ENCODE results near the gene WFDC1.

WFDC1 gene

DNA sequence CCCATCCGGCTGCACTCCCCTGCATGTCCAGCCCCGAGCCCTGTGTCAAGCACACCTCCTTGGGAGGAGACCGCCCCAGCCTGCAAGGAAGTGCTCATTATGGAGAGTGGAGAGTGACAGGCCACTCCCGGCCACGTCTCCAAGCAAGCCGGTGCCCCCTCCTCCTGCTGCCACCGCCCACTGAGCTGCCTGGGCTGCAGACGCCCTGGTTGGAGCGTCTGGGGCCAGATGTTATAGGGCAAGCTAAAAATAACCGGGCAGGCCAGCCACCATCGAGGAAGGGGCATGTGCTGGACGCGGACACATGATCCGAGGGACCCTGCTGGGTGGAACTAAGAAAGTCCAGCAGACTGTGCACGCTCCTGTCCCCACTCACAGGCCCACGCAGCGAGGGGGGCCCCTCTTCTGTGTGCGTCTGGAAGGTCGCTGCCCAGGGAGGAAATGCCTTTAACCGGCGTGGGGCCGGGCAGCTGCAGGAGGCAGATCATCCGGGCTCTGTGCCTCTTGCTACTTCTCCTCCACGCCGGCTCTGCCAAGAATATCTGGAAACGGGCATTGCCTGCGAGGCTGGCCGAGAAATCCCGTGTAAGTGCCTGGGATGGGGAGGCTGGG is at the start of gene WFDC1:
Gene WFDC1 (plus strand): TSS at position 348 of the 612 bp plus-strand sequence. CDS start 94 bp downstream, at position 442.
- no peak for DNase-seq (ENCODE audit: low read depth)

GRCh38 chr16:84245956-84246678 is 48.6 kb upstream of the WFDC1 start:
- no peak for DNase-seq (ENCODE audit: low read depth)

GRCh38 chr16:84246679-84247077 is 48.0 kb upstream of the WFDC1 start:
- DNase-seq (ENCODE audit: low read depth): no peak

GRCh38 chr16:84247331-84247730 is 47.3 kb upstream of the WFDC1 start:
- no peak for DNase-seq (ENCODE audit: low read depth)

DNA sequence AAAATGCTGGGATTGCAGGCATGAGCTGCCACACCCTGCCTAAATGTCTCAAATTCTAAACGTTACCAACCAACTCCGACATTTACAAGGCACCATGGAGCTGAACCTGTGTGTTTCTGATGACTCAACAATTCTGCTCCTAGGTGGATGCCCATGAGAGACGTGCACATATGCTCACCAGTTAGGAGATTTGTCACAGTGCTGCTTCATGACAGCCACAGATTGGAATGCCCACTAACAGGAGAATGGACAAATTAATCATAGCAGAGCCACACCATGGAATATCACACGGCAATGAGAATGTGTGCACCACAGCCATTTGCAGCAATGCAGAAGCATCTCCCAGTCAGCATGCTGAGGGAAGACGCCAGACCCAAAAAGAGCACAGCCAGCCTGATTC is 46.8 kb upstream of the WFDC1 start:
- DNase-seq (ENCODE audit: low read depth): no peak

DNA sequence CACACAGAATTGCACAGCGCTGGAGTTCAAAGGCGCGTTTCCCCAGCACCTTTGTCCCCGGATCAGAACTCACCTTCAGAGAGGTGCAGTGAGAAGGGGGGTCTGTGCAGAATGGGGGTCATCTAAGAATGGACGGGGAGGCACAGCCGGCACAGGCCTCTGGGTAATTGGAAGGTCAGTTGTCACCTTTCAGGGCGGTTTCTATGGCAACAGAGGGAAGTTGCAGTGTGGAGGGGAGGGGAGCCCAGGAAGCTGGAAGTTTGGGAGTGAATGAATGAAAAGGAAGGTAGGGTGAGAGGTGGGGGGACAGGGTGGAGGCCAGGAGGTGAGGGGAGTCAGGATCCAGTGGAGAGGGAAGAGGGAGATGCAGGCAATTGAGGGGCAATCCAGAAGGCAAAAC is 42.5 kb upstream of the WFDC1 start:
- DNase-seq (ENCODE audit: low read depth): no peak

DNA sequence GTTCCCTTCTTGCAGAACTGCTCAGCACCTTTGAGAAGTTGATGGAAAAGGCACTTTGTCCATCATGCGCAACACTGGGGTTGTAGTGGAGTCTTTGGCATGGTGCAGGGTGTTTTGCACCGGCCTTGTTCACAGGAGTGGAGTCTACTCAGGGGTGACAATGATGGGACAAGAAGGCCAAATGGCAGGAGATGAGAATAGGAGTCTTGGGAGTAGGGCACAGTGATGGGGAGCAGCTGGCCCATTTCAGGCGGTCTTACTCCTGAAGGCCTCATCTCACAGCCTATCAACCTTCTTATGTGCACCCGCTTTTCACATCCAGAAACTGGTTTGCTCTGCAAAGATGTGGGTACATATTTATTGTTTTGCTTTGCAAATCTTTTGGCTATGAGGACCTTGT is 41.5 kb upstream of the WFDC1 start:
- DNase-seq (ENCODE audit: low read depth): no peak

- DNase-seq (ENCODE audit: low read depth): no peak
Measured at GRCh38 chr16:84254062-84254461, 40.6 kb upstream of the WFDC1 start.

- no peak for DNase-seq (ENCODE audit: low read depth)
Measured at GRCh38 chr16:84255050-84255810, 39.4 kb upstream of the WFDC1 start.

DNA sequence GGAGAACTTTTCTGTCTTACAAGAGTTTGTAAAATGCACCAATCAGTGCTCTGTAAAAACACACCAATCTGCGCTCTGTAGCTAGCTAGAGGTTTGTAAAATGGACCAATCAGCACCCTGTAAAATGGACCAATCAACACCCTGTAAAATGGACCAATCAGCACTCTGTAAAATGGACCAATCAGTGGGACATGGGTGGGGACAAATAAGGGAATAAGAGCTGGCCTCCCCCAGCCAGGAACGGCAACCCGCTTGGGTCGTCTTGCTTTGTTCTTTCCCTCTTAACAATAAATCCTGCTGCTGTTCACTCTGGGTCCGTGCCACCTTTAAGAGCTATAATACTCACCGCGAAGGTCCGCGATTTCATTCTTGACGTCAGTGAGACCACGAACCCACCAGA is 36.4 kb upstream of the WFDC1 start:
- DNase-seq (ENCODE audit: low read depth): no peak

- DNase-seq (ENCODE audit: low read depth): no peak
Measured at GRCh38 chr16:84259691-84260090, 35.0 kb upstream of the WFDC1 start.

DNA sequence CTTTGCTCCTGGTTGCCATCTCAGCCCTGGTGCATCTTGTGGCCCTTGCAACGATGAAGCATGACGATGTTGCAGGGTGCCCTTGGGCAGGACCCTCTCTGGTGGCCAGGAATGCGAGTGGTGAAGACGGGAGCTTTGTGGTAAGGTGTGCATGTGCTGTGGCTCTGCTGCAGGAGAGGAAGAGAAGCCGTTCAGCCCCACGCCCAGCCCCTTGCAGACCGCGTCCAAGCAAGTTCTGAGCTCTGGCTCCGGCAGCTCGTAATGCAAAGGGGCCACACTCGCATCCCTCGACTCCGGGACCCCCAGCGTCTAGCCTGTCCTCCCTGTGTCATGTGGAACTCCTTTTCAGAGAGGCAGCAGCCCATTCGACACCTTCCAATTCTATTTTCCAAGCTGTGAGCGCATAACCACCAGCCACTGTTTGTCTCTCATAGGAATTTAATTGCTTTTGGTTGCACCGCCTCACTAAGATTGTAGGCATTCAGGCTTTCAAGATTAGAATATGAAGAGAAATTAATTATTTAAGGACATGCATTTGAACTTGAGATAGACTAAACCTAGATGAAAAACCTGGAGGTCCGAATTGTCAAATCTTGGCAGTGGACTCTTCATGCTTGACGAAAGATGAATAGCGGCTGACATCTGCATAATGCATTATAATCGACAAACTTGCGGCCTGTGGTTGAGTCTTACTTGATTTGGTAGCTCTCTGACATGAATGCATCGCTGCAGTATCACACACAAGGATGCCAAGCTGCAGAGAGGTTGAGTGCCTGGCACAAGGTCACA is 33.7 kb upstream of the WFDC1 start:
- no peak for DNase-seq (ENCODE audit: low read depth)

- no peak for DNase-seq (ENCODE audit: low read depth)
Measured at GRCh38 chr16:84262031-84262430, 32.6 kb upstream of the WFDC1 start.

- no peak for DNase-seq (ENCODE audit: low read depth)
Measured at GRCh38 chr16:84262939-84263338, 31.7 kb upstream of the WFDC1 start.

GRCh38 chr16:84266451-84266850 is 28.2 kb upstream of the WFDC1 start:
- no peak for DNase-seq (ENCODE audit: low read depth)

DNA sequence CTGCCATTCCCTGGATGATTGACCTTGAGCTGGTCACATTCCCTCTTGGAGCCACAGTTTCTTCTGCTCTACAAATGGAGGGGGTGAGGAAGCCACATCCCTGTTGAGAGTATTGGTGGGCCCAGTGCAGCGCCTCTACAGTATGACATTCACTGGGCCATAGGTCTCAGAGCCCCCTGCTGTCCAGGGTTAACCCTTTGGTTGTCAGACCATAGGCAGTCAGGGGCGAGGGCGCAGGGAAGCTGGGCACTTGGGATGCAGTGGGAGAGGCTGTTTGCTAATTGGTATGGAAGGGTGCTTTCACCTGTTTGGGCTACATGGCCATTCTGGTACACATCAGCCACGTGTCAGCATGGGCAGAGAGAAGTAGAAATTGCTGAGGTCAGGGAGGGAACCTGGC is 27.3 kb upstream of the WFDC1 start:
- no peak for DNase-seq (ENCODE audit: low read depth)

DNA sequence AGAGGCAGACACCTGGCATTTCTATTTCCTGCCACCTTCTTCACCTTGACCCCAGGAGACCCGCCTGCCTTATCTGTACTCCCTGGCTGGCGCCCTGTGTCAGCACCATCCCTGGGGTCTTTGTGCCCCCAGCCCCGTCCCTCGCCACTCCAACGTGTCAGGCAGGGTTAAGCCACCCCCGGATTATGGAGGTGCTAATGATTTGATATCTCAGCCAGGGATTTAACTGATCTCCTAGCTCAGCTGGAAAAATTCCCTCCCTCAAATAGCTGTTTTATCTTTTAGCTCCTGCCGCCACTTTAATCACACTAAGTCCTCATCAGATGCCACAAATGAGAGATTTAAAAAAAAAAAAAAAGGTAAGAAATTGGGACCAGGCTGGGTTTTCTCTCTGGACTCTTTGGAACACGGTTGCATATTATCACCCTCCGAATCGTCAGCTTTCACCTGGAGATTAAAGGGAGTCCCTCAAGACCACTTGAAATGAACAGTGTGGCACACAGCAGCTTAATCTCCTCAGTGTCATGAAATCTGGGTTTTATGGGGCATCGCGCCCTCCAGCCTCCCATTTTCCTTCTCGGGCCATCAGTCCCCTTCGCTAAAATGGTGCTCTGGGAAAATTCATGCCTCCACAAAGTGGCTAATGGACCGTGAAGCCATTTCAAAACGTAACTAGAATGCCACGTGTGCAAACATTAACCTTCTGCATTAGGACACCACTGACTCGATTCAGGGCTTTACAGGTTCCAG is 26.2 kb upstream of the WFDC1 start:
- DNase-seq (ENCODE audit: low read depth): no peak

DNA sequence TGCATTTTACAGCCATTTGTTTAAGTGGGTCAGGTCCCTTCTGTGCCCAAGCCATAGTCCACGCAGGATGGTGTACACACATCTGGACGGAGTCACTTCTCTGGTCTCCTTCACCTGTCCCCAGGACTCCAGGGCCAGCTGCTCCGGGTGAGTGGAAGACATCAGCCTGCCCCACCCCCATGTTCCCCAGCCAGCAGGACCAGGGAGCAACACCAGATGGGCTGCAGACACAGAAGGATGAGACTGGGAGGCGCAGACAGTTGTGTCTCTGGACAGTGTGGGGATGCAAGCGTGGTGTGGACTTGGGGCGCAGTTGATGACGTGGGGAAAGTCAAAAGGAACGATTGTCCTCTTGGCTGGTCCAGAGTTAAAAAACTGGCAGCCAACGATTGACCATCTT is 24.6 kb upstream of the WFDC1 start:
- DNase-seq (ENCODE audit: low read depth): no peak

DNA sequence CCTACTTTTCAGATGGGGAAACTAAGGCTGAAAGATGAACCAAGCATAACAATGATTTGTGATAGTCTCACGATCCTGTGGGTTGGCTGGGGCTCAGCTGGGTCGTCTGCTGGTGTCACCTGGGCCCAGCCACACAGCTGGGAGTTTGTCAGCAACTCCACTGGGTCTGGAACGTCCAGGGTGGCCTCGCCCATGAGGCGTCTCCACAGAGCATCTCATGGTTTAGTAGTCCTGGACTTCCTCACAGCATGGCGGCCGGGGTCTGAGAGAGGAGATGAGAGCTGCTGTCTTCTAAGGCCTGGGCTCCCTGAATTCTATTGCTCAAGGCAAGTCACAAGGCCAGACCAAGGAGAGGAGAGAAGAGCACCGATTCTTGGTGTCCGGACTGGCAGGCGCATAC is 24.1 kb upstream of the WFDC1 start:
- no peak for DNase-seq (ENCODE audit: low read depth)

DNA sequence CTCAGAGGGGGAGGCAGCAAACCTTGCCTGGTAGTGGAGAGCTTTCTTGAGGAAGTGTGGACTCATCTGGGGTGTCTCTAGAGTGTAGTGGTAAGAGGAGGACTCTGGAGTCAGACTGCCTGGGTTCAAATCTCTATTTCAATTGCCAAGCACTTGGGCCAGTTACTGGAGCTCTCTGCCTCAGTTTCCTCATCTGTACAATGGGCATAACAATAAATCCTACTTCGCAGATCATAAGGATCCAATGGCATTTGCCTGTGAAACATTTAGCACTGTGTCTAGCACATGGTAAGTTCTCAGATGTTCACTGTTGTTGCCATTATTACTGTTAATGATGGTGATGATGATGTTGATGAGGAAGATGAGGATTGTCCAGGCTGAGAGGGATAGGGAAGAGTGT is 23.6 kb upstream of the WFDC1 start:
- DNase-seq (ENCODE audit: low read depth): no peak

GRCh38 chr16:84271866-84272265 is 22.8 kb upstream of the WFDC1 start:
- no peak for DNase-seq (ENCODE audit: low read depth)

All from stimulated activated CD8-positive, alpha-beta memory T cell treated with anti-CD3 and anti-CD28 coated beads, Interleukin-15, amount 100 ng/mL, for 1 hour (primary cell).